HG03135 (cell line): ENCODE measurements around the gene STOX2.
"Not testable (repeated sequence)": the region's sequence is repeated elsewhere in the genome, so short reads cannot be mapped to it uniquely, and the experiment has no call there.

Experiments used
- ATAC-seq: cut with Tn5 transposase; IDR thresholded peaks from one replicate; pipeline ENCODE4 v1.9.1; 2021; ENCODE audit warnings: mild to moderate bottlenecking, moderate library complexity; ENCODE audit not compliant: unreplicated experiment

The STOX2 gene

GRCh38 chr4:183935355-183936005 is 30.4 kb downstream of the STOX2 start:
- ATAC-seq, result no peak

- ATAC-seq, result no peak
Observed at GRCh38 chr4:183936047-183936446, 30.9 kb downstream of the STOX2 start.

GRCh38 chr4:183936574-183937345 is 31.7 kb downstream of the STOX2 start:
- no peak for ATAC-seq

- ATAC-seq, result no peak
Observed at GRCh38 chr4:183940864-183941263, 35.8 kb downstream of the STOX2 start.

- no peak for ATAC-seq
Observed at GRCh38 chr4:183941964-183942363, 36.9 kb downstream of the STOX2 start.

GRCh38 chr4:183945741-183946140 is 40.6 kb downstream of the STOX2 start:
- no peak for ATAC-seq

- ATAC-seq, result no peak
Observed at GRCh38 chr4:183950536-183950935, 45.4 kb downstream of the STOX2 start.

- not testable (repeated sequence) for ATAC-seq
Observed at GRCh38 chr4:183952652-183953051, 47.5 kb downstream of the STOX2 start.

- ATAC-seq, result no peak
Observed at GRCh38 chr4:183959319-183960045, 54.4 kb downstream of the STOX2 start.

GRCh38 chr4:183960046-183960420 is 54.9 kb downstream of the STOX2 start:
- no peak for ATAC-seq

- no peak for ATAC-seq
Observed at GRCh38 chr4:183960962-183961541, 55.9 kb downstream of the STOX2 start.

GRCh38 chr4:183961795-183962194 is 56.7 kb downstream of the STOX2 start:
- no peak for ATAC-seq

- ATAC-seq, result no peak
Observed at GRCh38 chr4:183962419-183962818, 57.3 kb downstream of the STOX2 start.

- no peak for ATAC-seq
Observed at GRCh38 chr4:183966371-183966770, 61.3 kb downstream of the STOX2 start.

- no peak for ATAC-seq
Observed at GRCh38 chr4:183967266-183967665, 62.2 kb downstream of the STOX2 start.

GRCh38 chr4:183968502-183968901 is 63.4 kb downstream of the STOX2 start:
- ATAC-seq, result no peak

GRCh38 chr4:183968931-183969330 is 63.8 kb downstream of the STOX2 start:
- no peak for ATAC-seq

- ATAC-seq, result no peak
Observed at GRCh38 chr4:183969596-183969995, 64.5 kb downstream of the STOX2 start.

GRCh38 chr4:183971929-183972490 is 66.9 kb downstream of the STOX2 start:
- no peak for ATAC-seq

GRCh38 chr4:183977707-183978106 is 72.6 kb downstream of the STOX2 start:
- ATAC-seq, result no peak

GRCh38 chr4:183984566-183984965 is 79.5 kb downstream of the STOX2 start:
- no peak for ATAC-seq
